Measurements from ENCODE around the gene HAT1.

HAT1 gene

DNA sequence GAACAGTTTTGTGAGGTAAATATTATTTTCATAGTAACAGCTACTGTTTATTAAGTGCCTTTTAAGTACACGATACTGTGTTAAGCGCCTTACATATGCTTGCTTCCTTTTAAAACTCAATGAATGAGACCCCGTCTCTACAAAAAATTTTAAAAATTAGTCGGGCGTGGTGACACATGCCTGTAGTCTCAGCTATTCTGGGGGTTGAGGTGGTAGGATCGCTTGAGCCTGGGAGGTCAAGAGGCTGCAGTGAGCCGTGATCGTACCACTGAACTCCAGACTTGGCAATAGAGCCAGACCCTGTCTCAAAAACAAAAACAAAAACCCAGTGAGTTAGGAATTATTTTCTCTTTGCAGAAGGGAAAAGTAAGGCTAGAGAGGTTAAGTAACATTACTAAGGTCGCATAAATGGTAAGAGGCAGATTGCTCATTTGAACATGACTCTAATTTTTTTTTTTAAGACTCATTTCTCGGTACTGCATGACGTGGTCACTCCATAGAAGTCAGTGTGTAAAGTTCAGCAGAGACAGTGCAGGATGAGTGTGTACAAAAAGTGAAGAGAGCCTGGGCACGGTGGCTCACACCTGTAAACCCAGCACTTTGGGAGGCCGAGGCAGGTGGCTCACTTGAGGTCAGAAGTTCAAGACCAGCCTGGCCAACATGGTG lies 78.6 kb downstream of the HAT1 start:
- no peak for DNase-seq
- Histone ChIP-seq H3K4me3 (no peak overlapping the region), H3K27me3 (peaks cover 0 to 2% of the 10 kb centered on the region in 2 donors), H3K9me3 (no peaks in the 10 kb centered on the region), H3K36me3 (no peaks in the 10 kb centered on the region), H3K4me1 (peaks cover 0 to 11% (median 3%) of the 10 kb centered on the region in 4 donors), H3K27ac (no peak overlapping the region)
- intact Hi-C loops (cut with DNase I; ENCODE audit: low total_unique reads): loop anchor here (5.0 kb wide), 1 partner anchor 96 kb away; no protein-coding TSS in a partner anchor
- TF ChIP-seq, protein P1, sequence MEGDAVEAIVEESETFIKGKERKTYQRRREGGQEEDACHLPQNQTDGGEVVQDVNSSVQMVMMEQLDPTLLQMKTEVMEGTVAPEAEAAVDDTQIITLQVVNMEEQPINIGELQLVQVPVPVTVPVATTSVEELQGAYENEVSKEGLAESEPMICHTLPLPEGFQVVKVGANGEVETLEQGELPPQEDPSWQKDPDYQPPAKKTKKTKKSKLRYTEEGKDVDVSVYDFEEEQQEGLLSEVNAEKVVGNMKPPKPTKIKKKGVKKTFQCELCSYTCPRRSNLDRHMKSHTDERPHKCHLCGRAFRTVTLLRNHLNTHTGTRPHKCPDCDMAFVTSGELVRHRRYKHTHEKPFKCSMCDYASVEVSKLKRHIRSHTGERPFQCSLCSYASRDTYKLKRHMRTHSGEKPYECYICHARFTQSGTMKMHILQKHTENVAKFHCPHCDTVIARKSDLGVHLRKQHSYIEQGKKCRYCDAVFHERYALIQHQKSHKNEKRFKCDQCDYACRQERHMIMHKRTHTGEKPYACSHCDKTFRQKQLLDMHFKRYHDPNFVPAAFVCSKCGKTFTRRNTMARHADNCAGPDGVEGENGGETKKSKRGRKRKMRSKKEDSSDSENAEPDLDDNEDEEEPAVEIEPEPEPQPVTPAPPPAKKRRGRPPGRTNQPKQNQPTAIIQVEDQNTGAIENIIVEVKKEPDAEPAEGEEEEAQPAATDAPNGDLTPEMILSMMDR (IDR thresholded peaks at IDR 0.05): no peak

DNA sequence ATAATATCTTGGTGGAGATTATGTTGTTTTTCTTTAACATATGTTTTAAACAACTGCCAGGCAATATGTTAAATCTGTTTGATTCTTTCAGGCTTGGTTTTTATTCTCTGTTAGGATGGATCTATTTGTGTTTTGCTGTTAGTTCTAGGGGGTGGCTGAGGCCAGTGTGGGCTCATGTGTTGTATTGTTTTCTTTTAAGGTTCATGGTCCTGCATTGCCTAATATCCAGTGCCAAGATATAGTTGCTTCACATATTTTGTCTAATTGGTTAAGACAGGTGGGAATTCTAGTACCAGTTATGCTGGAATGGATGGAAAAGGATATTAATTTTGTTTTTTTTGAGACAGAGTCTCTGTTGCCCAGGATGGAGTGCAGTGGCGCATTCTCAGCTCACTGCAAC lies 85.1 kb downstream of the HAT1 start:
- H3K9me3 ChIP-seq: no peaks in the 10 kb centered on the region
- H3K4me3 ChIP-seq: no peak overlapping the region
- no peak for DNase-seq
- intact Hi-C loops (cut with DNase I; ENCODE audit: low total_unique reads): no loop called here
- no peaks in the 10 kb centered on the region for H3K4me1 ChIP-seq
- no peak overlapping the region for H3K27ac ChIP-seq
- no peaks in the 10 kb centered on the region for H3K36me3 ChIP-seq
- TF ChIP-seq, protein P1 (IDR thresholded peaks at IDR 0.05): no peak
- H3K27me3 ChIP-seq: no peaks in the 10 kb centered on the region

DNA sequence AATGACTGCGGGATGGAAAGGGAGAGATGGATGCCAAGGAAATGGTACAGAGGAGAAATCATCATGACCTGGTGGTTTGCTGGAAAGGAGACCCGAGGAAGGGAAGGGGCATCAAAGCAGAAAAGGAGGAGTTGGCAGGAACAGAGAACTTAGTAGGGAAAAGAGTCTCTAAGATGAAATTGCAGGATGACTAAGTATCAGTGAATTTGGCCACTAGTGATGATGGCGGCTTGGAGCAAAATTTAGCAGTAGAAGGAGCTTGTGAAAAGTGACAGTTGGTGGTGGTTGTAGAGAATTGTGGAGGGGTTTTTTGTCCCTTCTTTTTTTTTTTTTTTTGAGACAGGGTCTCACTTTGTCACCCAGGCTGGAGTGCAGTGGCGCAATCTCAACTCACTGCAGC lies 87.6 kb downstream of the HAT1 start:
- no peak overlapping the region for H3K27ac ChIP-seq
- TF ChIP-seq, protein P1 (IDR thresholded peaks at IDR 0.05): no peak
- no peak overlapping the region for H3K4me3 ChIP-seq
- DNase-seq: no peak
- intact Hi-C loops (cut with DNase I; ENCODE audit: low total_unique reads): no loop called here
- no peaks in the 10 kb centered on the region for H3K9me3 ChIP-seq
- no peaks in the 10 kb centered on the region for H3K27me3 ChIP-seq
- no peaks in the 10 kb centered on the region for H3K36me3 ChIP-seq
- H3K4me1 ChIP-seq: no peaks in the 10 kb centered on the region

DNA sequence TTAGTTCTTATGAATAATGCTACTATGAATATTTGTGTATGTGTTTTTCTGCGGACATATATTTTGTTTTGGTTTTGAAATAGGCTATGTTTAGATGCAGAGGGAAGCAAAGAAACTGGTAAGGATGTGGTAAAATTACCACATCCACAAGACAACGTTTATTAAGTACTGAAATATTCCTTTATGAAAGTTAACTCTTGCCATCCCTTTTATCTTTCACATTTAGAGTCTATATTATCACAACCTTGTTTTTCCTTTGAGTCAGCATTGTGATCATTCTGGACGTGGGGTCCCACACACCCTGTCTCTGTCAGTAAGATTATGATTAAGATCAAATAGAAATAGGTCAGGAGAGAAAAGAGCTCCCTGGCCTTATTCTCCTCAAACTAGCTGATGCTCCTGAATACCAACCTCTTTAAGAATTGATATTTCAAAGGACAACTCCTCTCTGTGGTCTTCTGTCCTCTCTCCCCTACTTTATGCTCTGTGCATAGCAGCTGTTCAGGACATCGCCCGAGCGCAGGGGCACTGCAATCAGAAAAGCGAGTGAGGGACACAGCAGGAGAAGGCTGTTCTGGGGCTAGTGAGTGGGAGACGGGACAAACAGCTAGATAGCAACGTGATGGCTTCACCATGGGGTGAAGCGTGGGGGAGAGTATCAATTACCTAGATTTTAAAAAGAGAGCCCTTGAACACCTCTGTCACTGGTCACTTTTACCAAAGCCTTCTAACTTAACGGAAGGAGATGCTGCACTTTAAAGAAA lies 89.7 kb downstream of the HAT1 start:
- TF ChIP-seq, protein P1 (IDR thresholded peaks at IDR 0.05): no peak
- H3K4me3 ChIP-seq: no peak overlapping the region
- H3K36me3 ChIP-seq: no peaks in the 10 kb centered on the region
- H3K27me3 ChIP-seq: no peaks in the 10 kb centered on the region
- no peak overlapping the region for H3K27ac ChIP-seq
- no peaks in the 10 kb centered on the region for H3K4me1 ChIP-seq
- no peak for DNase-seq
- intact Hi-C loops (cut with DNase I; ENCODE audit: low total_unique reads): no loop called here
- H3K9me3 ChIP-seq: no peaks in the 10 kb centered on the region

DNA sequence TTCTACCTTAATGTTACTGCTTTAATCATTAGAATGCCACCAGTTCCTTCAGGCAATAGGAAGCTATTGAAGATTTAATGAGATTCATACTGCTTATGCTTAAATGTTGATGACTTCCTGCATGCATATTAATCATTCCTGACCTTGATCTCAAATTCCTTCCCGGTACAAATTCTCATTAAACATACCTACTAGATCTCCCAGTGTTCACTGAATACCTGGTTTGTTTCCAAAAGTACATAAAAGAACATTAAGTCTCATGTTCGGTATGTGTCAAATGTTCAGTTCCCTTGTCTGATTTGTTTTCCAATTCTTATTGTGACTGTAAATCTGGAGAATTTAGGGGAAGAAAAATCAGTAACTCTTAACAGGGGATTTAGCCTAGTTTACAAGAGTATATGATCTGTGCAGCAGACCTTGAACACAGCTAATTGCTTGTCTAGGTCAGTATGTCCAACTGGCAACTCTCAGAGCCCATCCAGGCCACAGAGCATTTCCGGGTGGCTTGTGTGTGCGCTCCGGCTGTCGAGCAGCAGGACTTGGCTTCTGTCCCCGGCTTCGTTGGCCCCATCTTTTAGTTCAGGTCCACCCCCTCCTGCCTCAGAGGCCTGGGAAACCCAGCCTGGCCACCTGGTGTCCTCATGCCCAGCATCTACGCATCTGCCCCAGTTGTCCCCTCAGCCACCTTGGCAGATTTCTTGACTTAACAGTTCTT lies 90.6 kb downstream of the HAT1 start:
- Histone ChIP-seq H3K9me3 (no peaks in the 10 kb centered on the region), H3K4me1 (no peaks in the 10 kb centered on the region), H3K27me3 (no peaks in the 10 kb centered on the region), H3K27ac (no peak overlapping the region), H3K36me3 (no peaks in the 10 kb centered on the region), H3K4me3 (no peak overlapping the region)
- DNase-seq: no peak
- TF ChIP-seq, protein P1 (IDR thresholded peaks at IDR 0.05): no peak
- intact Hi-C loops (cut with DNase I; ENCODE audit: low total_unique reads): no loop called here

Measured in tibial artery (tissue), 4 donors.